GM18858 (cell line): ENCODE data around the gene TBX1.
"Not testable (repeated sequence)": the region's sequence is repeated elsewhere in the genome, so short reads cannot be mapped to it uniquely, and the experiment has no call there.

Experiments used
- ATAC-seq: cut with Tn5 transposase; IDR thresholded peaks from one replicate; pipeline ENCODE4 v1.9.1; 2021; ENCODE audit not compliant: unreplicated experiment

The TBX1 gene

GRCh38 chr22:19723232-19723982 lies 37.2 kb upstream of the TBX1 start, which contains the start of gene GP1BB:
TSS of gene GP1BB (plus strand) at chr22:19723539. CDS start at chr22:19723570, 31 bp downstream.
- no peak for ATAC-seq

GRCh38 chr22:19723983-19724827 lies 36.4 kb upstream of the TBX1 start:
- no peak for ATAC-seq

- no peak for ATAC-seq
Measured at GRCh38 chr22:19724927-19725661, 35.5 kb upstream of the TBX1 start.

- not testable (repeated sequence) for ATAC-seq
Measured at GRCh38 chr22:19726064-19726788, 34.4 kb upstream of the TBX1 start.

- no peak for ATAC-seq
Measured at GRCh38 chr22:19727310-19728150, 33.0 kb upstream of the TBX1 start.

- no peak for ATAC-seq
Measured at GRCh38 chr22:19728271-19728670, 32.3 kb upstream of the TBX1 start.

GRCh38 chr22:19728836-19729235 lies 31.7 kb upstream of the TBX1 start:
- no peak for ATAC-seq

- no peak for ATAC-seq
Measured at GRCh38 chr22:19729507-19729906, 31.1 kb upstream of the TBX1 start.

- no peak for ATAC-seq
Measured at GRCh38 chr22:19730198-19730597, 30.4 kb upstream of the TBX1 start.

GRCh38 chr22:19730655-19731360 lies 29.8 kb upstream of the TBX1 start:
- no peak for ATAC-seq

GRCh38 chr22:19731361-19732135 lies 29.0 kb upstream of the TBX1 start:
- ATAC-seq = no peak

GRCh38 chr22:19732403-19733113 lies 28.0 kb upstream of the TBX1 start:
- no peak for ATAC-seq

- no peak for ATAC-seq
Measured at GRCh38 chr22:19733755-19734154, 26.8 kb upstream of the TBX1 start.

- no peak for ATAC-seq
Measured at GRCh38 chr22:19734163-19734562, 26.4 kb upstream of the TBX1 start.

GRCh38 chr22:19734837-19735382 lies 25.7 kb upstream of the TBX1 start:
- ATAC-seq = no peak

- ATAC-seq = no peak
Measured at GRCh38 chr22:19735665-19736510, 24.7 kb upstream of the TBX1 start.
